NCI-H187 treated with DMSO at 0.1 percent for 48 hours (cell line): ENCODE data around the gene FJX1.
A peak's percentile ranks its signal among the peaks of the same experiment; 100 is the strongest.
"Not testable (repeated sequence)": the region's sequence is repeated elsewhere in the genome, so short reads cannot be mapped to it uniquely, and the experiment has no call there.

Experiments used
- DNase-seq: peaks from one replicate; lab custom pipeline; 2025; lab: John Stamatoyannopoulos, UW

Gene FJX1

DNA sequence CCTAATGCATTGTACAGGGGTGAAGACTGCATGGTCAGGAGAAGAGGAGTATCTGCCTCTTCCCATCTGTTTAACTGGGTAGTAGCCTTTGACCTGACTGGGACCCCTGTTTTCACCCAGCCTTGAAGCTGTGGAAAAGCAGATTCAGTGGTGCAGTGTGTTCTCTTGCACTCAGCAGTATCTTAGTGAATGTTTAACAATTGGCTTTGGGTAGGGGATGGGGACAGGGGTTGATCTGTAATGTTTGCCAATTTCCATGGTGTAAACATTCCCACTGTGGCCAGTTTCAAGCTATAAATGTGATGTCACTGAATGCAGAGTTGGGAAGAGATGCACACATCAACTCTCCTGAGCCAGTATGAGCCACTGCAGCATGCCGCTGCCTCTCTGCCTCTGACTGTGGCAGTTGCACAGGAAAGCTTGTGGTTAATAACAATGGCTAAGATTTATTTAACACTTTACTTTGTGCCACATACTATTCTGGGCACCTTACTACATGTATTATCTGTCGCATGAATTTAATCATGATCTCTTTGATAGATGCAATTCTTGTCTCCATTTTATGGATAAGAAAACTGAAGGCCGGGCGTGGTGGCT lies 15.7 kb downstream of the FJX1 start:
- no peak for DNase-seq

DNA sequence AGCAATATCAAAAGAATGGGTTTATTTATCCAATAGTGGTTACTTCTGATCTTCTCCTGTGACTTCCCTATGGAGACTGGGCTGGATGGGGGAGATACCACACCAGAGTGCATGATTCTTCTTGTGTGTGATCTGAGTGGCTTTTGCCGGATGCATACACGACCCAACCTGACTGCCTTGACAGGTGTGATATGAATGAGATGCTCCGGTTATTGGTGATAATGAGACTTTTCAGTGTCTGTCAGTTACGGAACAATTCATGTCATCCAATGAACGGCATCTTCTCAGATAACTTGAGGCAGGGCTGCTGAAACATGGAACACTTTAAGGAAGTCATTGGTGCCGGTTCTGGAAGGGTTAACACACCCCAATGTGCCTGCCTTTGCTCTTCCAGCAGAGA lies 17.7 kb downstream of the FJX1 start:
- no peak for DNase-seq

DNA sequence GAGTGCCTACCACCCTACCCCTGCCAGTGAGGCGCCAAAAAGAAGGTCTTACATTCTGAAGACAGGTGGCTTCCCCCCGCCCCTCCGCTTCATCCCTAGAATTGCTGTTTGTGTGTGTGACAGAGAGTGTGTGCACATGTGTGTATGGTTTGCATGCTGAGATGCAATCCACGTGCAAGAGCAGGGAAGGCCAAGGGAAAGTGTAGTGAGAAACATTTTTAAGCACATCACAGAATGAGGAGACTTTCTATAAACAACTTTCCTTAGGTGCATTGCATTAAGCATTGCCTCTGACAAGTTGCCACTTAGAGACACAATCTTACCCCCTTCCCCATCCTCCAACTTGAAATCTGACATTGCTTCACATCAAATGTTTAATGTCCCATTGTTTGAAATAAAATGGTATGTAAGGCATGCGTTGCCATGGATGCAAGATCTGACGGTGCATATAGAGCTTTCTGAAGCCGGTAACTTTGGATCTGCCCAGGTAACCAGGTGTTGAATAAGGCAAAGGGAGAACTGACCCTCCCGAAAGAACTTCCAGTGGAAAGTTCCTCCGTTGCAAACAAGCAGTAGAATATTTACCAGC lies 21.4 kb downstream of the FJX1 start:
- DNase-seq: no peak

DNA sequence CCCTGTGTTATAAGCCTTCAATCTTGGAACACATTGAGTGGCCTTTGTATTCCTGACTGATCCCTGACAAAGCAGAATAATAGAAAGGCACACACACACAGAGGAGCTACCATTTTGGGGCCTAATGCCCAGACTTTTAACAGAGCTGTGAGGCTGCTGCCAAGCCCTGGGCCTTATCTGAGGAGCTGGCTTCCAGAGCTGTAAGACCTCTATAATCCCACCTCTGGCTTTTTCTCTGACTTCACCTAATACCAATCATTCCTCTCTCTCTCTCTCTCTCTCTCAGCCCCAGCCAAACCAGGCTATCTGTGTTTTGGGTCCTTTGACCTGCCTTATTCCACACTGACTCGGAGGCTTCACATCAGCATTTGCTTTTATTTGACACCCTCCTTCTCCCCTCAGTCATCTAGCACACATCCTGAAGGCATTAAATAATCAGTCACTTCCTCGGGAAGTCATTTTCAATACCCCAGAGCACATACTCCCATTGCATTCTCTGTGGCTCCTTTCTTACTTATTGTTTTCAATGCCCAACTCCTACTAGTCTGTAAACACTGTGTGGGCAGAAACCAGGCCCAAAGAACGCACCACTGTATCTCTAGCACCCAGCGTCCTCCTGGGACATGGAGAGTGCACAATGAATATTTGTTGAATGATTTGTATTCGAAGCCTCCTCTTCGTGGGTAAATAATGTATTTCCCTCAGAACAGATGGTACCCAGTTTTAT lies 23.1 kb downstream of the FJX1 start:
- no peak for DNase-seq

DNA sequence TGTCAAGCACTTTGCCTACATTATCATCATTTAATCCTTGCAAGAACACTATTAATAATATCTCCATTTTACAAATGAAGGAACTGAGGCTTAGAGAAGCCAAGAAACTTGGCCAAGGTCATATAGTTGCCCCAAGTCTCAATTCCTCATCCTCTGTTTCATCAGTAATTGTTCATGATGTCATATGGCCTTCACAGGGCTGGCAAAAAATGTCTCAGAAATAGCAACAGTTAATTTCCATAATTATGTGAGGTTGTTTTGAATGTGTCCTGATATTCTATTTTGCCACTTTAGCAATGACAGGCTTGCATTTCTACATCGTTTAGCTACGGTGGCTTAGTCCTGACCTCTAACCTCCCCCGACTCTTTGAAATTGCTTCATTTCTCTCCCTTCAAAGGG lies 23.7 kb downstream of the FJX1 start:
- no peak for DNase-seq

DNA sequence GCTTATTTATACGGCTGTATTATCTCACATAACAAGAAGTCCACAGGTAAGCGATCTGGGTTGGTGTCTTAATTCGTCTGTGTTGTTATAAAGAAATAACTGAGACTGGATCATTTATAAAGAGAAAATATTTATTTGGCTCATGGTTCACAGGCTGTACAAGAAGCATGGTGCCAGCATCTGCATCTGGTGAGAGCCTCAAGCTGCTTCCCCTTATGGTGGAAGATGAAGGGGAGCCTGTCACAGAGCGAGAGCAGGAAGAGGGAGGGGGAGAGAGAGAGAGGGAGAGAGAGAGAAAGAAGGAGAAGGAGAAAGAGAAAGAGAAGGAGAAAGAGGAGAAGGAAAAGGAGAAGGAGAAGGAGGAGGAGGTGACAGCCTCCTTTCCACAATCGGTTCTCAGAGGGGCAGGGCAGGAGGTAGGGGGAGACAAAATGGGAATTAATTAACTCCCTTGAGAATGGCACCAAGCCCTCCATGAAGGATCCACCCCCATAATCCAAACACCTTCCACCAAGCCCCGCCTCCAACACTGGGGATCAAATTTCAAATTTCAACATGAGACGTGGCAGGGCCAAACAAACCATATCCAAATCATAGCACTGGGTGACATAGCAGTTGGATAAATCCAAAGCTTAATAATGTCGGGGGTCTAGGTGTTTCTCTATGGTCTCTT lies 29.3 kb downstream of the FJX1 start:
- no peak for DNase-seq

DNA sequence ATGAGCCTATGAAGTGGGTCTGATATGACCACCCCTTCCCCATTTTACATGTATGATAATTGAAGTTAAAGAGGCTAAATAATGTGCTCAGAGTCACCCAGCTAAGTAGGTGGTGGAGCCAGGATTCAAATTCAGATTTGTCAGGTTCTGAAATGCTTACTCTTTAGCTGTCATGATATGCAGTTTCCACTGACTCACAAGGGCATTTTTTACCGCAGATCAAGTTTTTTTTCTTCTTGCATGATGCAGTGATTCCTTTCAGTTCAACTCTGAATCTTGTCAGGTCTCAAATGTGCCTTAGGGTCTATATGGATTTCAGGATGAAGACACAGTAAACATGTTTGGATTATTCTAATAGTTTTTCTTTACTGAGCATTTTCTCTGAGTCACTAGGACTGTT lies 31.7 kb downstream of the FJX1 start:
- no peak for DNase-seq

DNA sequence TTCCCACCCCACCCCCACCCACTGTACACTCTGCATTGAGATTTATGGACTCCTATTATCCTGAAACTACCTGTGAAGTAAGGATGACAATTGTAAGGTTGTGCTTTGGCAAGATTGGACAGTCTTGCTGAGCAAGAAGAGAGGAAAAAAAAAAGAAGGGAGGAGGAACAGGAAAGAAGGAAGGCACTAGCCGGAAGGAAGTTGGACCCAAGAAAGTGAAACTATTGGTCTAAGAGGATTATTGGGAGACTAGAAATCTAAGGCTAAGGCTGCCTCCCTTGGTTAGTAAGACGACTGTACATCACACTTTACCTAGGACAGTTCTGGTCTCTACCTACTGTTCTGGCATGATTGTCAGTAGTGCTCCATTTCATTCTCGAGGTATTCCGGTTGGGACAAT lies 32.2 kb downstream of the FJX1 start:
- no peak for DNase-seq

DNA sequence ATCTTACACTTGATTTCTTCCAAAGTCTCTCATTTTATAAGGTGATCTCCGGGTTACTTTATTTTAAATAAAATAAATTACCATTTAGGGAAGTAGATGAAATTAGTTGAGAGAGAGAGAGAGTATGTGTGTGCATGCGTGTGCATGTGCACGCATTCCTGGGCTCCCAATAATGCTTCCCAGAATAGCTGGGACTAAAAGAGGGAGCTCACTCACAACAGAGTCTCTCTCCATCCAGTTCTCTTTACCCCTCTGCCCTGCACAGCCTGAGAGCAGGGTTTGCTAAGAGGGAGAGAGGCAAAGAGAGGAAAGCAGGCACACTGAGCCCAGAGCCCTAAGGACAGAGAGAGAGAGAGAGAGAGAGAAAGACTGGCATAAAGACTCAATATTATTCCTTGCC lies 33.0 kb downstream of the FJX1 start:
- DNase-seq: no peak

DNA sequence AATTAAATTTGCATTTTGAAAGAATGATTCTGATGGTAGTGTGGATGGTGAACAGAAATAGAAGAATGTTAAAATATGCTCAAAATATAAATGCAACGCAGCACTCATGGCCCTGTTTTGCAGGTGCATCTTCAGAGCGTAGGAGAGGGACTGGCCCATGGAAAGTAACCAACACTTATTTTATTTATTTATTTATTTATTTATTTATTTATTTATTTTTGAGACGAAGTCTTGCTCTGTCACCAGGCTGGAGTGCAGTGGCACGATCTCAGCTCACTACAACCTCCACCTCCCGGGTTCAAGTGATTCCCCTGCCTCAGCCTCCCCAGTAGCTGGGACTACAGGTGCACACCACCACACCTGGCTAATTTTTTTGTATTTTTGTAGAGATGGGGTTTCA lies 34.5 kb downstream of the FJX1 start:
- DNase-seq: not testable (repeated sequence)

DNA sequence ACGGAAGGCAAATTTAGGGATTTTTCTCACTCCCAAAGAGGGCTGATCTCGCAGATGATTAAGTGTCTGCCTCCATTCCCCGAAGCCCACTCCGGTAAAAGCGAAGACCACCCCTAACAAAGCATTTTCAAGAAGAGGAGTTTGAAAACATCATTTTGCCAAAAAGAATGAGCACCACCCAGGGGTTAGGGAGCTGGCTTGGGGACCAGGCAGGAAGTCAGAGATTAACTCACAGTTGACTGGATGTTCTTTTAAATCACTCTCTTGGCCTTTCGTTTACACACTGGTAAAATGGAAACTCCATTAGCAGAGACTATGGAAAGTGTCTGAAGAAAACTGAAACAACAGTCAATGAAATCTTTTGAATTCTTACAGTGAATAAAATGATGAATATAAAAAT lies 36.5 kb downstream of the FJX1 start:
- no peak for DNase-seq

DNA sequence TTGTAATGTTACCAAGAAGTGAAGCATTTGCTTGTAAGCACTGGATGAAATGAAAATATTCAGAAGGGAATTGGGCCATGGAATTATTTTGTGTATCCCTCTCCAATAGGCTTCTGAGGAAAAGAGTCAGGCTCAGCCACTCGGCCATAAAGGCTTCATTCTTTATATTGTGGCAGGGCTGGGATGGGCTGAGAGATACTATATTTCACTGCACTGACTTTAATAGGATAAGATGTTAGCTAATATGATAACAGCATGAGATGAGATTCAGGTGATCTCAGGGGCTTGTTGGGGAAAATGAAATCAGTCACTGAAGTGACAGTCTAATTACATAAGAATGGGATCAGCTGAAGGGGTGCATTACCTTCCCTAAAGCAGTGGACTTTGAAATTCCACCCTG lies 37.0 kb downstream of the FJX1 start:
- DNase-seq: no peak

DNA sequence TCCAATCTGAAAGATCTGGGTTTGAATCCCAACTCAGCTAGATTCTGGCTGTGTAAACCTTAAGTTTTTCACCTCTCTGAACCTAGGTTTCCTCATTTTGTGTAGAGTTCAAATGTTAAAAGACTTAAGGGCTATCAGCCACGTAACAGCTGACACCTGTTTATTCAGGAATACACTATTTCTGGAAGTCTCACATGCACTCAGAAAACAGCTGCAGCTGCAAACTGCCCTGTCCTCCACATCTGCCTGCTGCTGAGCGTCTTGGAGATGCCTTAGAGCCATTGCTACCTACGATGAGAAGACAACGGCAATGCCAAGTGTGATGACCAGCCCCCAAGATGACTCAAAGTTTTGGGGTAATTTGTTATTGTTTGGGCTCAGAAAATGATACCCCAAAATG lies 37.6 kb downstream of the FJX1 start:
- DNase-seq: no peak

DNA sequence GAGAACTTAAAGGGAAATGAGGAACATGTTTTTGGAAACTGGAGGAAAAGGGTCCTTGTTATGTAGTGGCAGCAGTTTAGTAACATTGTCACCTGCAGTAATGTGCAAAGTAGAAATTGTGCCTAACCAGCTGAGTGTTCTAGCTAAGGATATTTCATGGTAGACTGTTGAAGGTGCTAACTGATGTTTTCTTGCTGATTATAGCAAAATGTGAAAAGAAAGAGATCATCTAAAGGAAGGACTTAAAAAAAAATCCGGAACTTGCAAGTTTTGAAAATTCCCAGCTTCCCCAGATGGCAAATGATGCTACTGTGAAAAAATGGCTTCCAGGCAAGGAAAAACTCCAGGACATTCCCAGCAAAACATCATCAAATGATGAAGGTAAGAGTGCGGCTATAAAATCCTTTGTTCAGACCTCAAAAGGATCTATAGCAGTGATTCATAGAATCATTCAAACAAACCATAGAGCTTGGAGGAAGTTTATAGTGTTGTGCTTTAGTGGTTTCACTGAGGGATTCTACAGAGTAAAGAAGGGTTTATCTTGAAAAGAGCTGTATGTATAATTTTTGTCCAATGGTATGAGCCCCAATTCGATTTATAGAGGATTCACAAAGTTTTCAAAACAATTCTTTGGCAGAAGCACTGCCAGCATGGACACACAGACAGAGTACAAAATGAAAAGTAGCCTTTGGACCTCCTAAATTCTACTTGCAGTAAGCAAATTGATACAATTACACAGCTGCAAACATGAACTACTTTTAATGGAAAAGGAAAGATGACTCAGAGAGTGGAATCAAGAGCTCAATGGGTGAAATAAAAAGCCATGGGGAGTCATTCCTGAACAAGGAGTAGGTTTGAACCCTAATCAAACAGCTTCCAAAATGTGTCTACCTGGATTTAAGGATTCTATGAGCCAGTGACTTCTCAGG lies 40.0 kb downstream of the FJX1 start:
- DNase-seq: no peak

DNA sequence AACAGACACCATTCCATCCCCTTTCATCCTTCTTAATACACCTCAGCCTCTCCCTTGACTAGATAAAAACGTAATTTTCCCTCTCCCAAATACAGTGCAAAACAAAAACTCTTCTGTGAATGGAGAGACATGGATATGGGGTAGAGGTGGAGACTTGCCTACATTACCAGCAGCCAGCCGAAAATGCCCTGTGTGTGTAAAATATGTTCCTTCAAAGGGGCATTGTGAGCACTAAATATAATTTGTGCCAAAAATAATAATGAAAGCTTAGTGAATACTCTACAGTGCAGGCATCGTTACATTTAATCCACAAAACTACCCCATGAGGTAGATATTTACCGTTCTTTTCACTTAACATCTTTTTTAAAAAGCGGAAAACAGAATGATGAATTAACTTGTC lies 43.3 kb downstream of the FJX1 start:
- no peak for DNase-seq

DNA sequence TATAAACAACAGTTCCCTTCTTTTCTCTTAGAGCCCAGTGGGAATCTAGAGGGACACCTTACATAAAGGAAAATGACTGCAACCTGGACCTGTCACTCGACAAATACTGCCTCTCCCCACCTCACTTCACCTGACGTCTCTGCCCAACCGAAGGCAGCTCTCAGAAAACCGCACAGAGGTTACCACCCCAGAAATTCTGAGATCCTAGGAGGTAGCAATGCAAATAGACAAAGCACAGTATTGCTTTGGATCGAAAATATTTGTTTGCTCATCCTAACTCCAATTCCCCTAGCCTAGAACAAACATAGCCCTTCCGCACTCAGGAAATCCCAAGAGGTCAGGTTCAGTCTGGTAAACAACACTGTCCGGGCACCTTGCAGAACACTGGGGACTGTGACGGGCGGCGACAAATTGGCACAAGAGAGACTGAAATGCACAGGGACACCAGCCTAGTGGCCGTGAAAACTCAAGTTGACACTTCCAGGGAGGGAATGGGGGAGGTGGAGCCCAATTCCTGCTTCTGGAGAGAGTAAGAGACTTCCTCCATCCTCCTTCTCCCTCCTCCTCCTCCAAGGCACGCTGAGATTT lies 43.9 kb downstream of the FJX1 start:
- DNase-seq: no peak

DNA sequence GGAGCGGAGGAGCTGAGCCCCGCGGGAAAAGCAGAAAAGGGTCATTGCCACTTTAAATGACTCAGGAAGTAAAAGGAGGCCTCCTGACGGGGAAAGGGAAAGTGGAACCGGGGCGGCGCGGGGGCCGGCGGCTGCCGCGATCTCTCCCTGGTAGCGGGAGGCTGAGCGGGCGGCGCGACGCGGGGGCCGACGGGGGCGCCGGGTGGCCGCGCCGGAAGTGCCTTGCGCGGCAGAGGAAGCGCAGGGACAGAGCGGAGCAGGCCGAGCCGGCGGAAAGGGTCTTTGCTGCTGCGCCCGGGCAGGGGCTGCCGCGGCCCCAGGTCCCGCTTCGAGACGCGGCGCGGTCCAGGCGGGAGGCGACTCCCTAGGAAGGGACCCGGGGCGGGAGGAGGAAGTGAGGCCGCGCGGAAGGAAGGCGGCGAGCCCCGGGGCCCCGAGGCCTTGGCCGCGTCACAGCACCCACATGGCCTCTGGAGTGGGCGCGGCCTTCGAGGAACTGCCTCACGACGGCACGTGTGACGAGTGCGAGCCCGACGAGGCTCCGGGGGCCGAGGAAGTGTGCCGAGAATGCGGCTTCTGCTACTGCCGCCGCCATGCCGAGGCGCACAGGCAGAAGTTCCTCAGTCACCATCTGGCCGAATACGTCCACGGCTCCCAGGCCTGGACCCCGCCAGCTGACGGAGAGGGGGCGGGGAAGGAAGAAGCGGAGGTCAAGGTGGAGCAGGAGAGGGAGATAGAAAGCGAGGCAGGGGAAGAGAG lies 44.6 kb downstream of the FJX1 start, which contains the start of gene TRIM44:
Gene TRIM44 (plus strand): TSS at position 127 of the 759 bp plus-strand sequence. CDS start 337 bp downstream, at position 464.
- DNase-seq: peak; percentile 51

DNA sequence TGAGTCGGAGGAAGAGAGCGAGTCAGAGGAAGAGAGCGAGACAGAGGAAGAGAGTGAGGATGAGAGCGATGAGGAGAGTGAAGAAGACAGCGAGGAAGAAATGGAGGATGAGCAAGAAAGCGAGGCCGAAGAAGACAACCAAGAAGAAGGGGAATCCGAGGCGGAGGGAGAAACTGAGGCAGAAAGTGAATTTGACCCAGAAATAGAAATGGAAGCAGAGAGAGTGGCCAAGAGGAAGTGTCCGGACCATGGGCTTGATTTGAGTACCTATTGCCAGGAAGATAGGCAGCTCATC lies 45.1 kb downstream of the FJX1 start:
- DNase-seq: no peak

DNA sequence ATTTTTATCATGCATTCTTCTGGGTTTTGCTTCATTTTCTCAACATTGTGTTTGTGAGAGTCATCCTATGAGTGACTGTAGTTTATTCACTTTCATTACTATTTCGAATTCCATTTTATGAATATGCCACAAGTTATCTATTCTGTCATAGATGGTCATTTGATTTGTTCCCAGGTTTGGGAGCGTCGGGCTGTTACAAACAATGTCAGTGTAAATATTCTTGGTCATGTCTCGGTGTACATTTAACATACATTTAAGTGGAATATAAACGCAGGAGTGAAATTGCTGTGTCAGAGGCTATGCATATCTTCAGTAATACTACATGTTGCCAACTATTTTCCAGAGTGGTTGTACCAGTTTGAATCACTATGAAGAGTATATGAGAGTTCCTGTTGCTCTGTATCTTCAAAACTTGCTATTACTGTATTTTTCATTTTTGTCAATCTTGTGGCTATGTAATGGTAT lies 46.7 kb downstream of the FJX1 start:
- DNase-seq: no peak

DNA sequence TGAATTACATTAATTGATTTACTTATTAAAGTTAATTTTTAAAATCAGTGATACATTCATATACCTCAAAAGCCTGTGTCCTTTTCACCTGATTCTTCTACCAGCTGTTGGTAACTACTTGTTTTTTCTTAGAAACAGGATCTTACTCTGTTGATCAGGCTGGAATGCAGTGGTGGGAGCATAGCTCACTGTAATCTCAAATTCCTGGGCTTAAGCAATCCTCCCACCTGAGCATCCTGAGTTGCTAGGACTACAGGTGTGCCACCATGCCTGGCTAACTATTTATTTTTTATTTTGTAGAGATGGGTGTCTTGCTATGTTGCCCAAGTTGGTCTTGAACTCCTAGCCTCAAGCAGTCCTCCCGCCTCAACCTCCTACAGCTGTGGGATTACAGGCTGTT lies 49.0 kb downstream of the FJX1 start:
- no peak for DNase-seq

DNA sequence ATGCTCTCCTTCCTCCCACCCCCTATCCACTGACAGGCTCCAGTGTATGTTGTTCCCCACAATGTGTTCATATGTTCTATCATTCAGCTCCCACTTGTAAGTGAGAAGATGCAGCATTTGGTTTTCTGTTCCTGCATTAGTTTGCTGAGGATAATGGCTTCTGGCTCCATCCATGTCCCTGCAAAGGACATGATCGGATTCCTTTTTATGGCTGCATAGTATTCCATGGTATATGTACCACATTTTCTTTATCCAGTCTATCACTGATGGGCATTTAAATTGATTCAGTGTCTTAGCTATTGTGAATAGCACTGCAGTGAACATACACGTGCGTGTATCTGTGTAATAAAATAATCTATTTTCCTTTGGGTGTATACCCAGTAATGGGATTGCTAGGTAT lies 50.1 kb downstream of the FJX1 start:
- not testable (repeated sequence) for DNase-seq
